HepG2 (cell line): ENCODE measurements around the gene LRIT2. TPM values are rescaled to one million over a fixed set of nuclear protein-coding genes. Genes with fewer than 3 reads are reported as not detected.

Experiments
- ZNF296 ChIP-seq: sonication (generic); formaldehyde crosslinking; conservative IDR thresholded peaks from 2 replicates; pipeline ENCODE4 v1.5.0; 2020; ENCODE audit warnings: mild to moderate bottlenecking, missing genetic modification reagents
- polyA plus RNA-seq, 8 experiments: library from polyadenylated mRNA; depleted of rRNA in 3 of 8; stranded (reverse) in 7 of 8; unstranded in 1 of 8; fragments of >200 nt; fragmentation: Illumina TruSeq in 4 of 8; extraction: Trizol in 4 of 8; gene quantifications; 2 replicates each; pipeline versions ENCODE4 v1.2.1 to v1.2.3, GENCODE V29; 2011 to 2016; ENCODE audit warnings: low read depth in 4 of 8, missing spikeins in 1 of 8, mixed read lengths in 1 of 8; ENCODE audit not compliant: insufficient read depth in 1 of 8
- total RNA-seq, 5 experiments: library from RNA; depleted of rRNA; stranded (reverse); fragments of >200 nt; fragmentation: Illumina TruSeq; extraction: Trizol; gene quantifications; 2 replicates each; pipeline ENCODE4 v1.2.3, GENCODE V29; 2016; ENCODE audit warnings: low read depth in 1 of 5
- TF ChIP-seq, protein P1 (sequence below): sonication (generic); formaldehyde crosslinking; IDR thresholded peaks from 2 replicates; pipeline ENCODE4 v1.5.0; 2020; ENCODE audit warnings: mild to moderate bottlenecking, missing genetic modification reagents, borderline replicate concordance
- TF ChIP-seq, protein P2 (sequence below): sonication (generic); formaldehyde crosslinking; IDR thresholded peaks from 2 replicates; pipeline ENCODE4 v1.5.0; 2020; ENCODE audit warnings: missing genetic modification reagents

The LRIT2 gene
- total and polyA plus RNA-seq, 2 of the 13 experiments (the other 11 are each of a cell fraction or from before 2014, with no cell fraction given): not detected

DNA sequence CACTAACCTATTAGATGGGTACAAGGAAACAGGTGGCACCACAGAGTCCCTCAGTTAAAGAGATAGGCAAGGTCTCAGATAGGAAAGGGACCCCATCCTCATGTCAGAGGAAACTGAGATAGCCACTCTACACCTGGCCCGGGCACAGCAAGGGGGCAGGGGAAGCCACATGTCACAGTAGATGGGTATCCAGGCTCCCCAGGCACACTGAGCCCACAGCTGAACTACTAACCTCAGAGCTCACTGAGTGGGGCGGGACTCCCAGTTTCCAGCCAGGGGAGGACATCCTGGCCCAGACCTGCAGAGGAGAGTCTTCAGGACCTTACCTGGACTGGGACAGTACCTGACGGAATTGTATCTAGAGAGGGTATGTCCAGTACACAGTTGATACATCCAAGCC is 34.7 kb downstream of the LRIT2 start (continued):
- TF ChIP-seq, protein P1, sequence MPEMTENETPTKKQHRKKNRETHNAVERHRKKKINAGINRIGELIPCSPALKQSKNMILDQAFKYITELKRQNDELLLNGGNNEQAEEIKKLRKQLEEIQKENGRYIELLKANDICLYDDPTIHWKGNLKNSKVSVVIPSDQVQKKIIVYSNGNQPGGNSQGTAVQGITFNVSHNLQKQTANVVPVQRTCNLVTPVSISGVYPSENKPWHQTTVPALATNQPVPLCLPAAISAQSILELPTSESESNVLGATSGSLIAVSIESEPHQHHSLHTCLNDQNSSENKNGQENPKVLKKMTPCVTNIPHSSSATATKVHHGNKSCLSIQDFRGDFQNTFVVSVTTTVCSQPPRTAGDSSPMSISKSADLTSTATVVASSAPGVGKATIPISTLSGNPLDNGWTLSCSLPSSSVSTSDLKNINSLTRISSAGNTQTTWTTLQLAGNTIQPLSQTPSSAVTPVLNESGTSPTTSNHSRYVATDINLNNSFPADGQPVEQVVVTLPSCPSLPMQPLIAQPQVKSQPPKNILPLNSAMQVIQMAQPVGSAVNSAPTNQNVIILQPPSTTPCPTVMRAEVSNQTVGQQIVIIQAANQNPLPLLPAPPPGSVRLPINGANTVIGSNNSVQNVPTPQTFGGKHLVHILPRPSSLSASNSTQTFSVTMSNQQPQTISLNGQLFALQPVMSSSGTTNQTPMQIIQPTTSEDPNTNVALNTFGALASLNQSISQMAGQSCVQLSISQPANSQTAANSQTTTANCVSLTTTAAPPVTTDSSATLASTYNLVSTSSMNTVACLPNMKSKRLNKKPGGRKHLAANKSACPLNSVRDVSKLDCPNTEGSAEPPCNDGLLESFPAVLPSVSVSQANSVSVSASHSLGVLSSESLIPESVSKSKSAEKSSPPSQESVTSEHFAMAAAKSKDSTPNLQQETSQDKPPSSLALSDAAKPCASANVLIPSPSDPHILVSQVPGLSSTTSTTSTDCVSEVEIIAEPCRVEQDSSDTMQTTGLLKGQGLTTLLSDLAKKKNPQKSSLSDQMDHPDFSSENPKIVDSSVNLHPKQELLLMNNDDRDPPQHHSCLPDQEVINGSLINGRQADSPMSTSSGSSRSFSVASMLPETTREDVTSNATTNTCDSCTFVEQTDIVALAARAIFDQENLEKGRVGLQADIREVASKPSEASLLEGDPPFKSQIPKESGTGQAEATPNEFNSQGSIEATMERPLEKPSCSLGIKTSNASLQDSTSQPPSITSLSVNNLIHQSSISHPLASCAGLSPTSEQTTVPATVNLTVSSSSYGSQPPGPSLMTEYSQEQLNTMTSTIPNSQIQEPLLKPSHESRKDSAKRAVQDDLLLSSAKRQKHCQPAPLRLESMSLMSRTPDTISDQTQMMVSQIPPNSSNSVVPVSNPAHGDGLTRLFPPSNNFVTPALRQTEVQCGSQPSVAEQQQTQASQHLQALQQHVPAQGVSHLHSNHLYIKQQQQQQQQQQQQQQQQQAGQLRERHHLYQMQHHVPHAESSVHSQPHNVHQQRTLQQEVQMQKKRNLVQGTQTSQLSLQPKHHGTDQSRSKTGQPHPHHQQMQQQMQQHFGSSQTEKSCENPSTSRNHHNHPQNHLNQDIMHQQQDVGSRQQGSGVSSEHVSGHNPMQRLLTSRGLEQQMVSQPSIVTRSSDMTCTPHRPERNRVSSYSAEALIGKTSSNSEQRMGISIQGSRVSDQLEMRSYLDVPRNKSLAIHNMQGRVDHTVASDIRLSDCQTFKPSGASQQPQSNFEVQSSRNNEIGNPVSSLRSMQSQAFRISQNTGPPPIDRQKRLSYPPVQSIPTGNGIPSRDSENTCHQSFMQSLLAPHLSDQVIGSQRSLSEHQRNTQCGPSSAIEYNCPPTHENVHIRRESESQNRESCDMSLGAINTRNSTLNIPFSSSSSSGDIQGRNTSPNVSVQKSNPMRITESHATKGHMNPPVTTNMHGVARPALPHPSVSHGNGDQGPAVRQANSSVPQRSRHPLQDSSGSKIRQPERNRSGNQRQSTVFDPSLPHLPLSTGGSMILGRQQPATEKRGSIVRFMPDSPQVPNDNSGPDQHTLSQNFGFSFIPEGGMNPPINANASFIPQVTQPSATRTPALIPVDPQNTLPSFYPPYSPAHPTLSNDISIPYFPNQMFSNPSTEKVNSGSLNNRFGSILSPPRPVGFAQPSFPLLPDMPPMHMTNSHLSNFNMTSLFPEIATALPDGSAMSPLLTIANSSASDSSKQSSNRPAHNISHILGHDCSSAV (CRISPR knock-in tag): no peak
- TF ChIP-seq, protein P2, sequence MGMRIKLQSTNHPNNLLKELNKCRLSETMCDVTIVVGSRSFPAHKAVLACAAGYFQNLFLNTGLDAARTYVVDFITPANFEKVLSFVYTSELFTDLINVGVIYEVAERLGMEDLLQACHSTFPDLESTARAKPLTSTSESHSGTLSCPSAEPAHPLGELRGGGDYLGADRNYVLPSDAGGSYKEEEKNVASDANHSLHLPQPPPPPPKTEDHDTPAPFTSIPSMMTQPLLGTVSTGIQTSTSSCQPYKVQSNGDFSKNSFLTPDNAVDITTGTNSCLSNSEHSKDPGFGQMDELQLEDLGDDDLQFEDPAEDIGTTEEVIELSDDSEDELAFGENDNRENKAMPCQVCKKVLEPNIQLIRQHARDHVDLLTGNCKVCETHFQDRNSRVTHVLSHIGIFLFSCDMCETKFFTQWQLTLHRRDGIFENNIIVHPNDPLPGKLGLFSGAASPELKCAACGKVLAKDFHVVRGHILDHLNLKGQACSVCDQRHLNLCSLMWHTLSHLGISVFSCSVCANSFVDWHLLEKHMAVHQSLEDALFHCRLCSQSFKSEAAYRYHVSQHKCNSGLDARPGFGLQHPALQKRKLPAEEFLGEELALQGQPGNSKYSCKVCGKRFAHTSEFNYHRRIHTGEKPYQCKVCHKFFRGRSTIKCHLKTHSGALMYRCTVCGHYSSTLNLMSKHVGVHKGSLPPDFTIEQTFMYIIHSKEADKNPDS (CRISPR knock-in tag): no peak
- TF ChIP-seq ZNF296 (CRISPR knock-in tag): no peak
